Testis (tissue), 2 donors: ENCODE results near the gene SIPA1L3.

Experiments
- POLR2A ChIP-seq: fragments of 450-650 bp; IDR thresholded peaks from one replicate; pipeline ENCODE4 v1.6.1; 2017; ENCODE audit warnings: antibody characterized with exemption, mild to moderate bottlenecking, moderate library complexity
- TF ChIP-seq, protein P1 (sequence below), 3 experiments: fragments of 450-650 bp in 2 of 3; fragments of 200-600 bp in 1 of 3; sonication (generic) in 1 of 3; IDR thresholded peaks; one replicate each; pipeline ENCODE4 v1.5.1; 2016 to 2019; ENCODE audit warnings: antibody characterized with exemption in 3 of 3, mild to moderate bottlenecking in 2 of 3, moderate library complexity in 1 of 3

DNA sequence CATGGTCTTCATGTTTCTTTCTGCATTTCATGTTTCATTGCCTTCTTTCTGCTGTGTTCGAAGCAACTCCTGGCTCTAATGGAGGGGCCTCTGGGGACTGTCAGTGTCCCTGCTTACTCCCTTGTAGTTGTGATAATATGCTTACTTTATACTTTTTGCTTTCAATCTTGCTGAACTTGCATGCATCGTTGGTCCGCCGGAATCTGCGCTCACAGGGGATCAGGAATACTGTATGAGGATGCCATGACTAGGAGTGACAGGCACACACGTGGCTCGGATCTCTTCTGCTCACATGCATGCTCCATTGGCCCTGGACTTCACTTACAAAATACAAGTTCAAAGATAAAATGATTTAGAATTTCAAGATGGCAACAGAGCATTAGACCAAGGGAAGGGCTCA, 108.8 kb downstream of the SIPA1L3 start:
- no peak for TF ChIP-seq POLR2A
- TF ChIP-seq, protein P1, sequence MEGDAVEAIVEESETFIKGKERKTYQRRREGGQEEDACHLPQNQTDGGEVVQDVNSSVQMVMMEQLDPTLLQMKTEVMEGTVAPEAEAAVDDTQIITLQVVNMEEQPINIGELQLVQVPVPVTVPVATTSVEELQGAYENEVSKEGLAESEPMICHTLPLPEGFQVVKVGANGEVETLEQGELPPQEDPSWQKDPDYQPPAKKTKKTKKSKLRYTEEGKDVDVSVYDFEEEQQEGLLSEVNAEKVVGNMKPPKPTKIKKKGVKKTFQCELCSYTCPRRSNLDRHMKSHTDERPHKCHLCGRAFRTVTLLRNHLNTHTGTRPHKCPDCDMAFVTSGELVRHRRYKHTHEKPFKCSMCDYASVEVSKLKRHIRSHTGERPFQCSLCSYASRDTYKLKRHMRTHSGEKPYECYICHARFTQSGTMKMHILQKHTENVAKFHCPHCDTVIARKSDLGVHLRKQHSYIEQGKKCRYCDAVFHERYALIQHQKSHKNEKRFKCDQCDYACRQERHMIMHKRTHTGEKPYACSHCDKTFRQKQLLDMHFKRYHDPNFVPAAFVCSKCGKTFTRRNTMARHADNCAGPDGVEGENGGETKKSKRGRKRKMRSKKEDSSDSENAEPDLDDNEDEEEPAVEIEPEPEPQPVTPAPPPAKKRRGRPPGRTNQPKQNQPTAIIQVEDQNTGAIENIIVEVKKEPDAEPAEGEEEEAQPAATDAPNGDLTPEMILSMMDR (IDR thresholded peaks at IDR 0.05), result no peak
